ENCODE data around the gene WDFY3. TPM values are rescaled to one million over a fixed set of nuclear protein-coding genes. Genes with fewer than 3 reads are reported as not detected.

Gene WDFY3
- total and polyA plus RNA-seq, 2 donors (not counting 1 experiment from before 2014, with no cell fraction given), result 0.05 to 0.36 TPM

GRCh38 chr4:84875636-84876371 is 90.7 kb downstream of the WDFY3 start:
- CTCF ChIA-PET, result no interaction called here

More at GRCh38 chr4:84875636-84876371, 90.7 kb downstream of the WDFY3 start:
- Histone ChIP-seq H2AFZ (ENCODE audit: insufficient read depth, low read depth, low read length, poor library complexity, severe bottlenecking) (no peak overlapping the region), H3K79me2 (ENCODE audit: control insufficient read depth, insufficient read depth, low read length) (no peaks in the 10 kb centered on the region), H3K4me2 (replicated peaks; ENCODE audit: low read depth, low read length, poor library complexity, severe bottlenecking) (no peak overlapping the region), H3K9ac (ENCODE audit: low read length) (no peak overlapping the region), H3K27me3 (replicated peaks in 1 of 4; ENCODE audit: control extremely low read depth in 1 of 4, control insufficient read depth in 3 of 4, insufficient read depth in 4 of 4, low read length in 3 of 4) (no peaks in the 10 kb centered on the region), H3K27ac (ENCODE audit: low read length in 2 of 2) (no peak overlapping the region), H4K20me1 (ENCODE audit: control insufficient read depth, insufficient read depth, low read length, poor library complexity, severe bottlenecking) (no peaks in the 10 kb centered on the region), H3K4me1 (ENCODE audit: control insufficient read depth in 2 of 2, insufficient read depth in 2 of 2, low read length in 2 of 2) (no peaks in the 10 kb centered on the region), H3K36me3 (replicated peaks in 1 of 2; ENCODE audit: control extremely low read depth in 1 of 2, control insufficient read depth in 1 of 2, extremely low read depth in 1 of 2, insufficient read depth in 2 of 2, low read length in 1 of 2) (no peaks in the 10 kb centered on the region), H3K9me3 (ENCODE audit: control extremely low read depth in 1 of 3, control insufficient read depth in 2 of 3, insufficient read depth in 1 of 3, low read length in 2 of 3) (no peaks in the 10 kb centered on the region), H3K4me3 (ENCODE audit: control extremely low read depth in 1 of 5, extremely low read depth in 1 of 5, insufficient read depth in 1 of 5, low read depth in 2 of 5, low read length in 4 of 5) (no peak overlapping the region)
- intact Hi-C loops (cut with micrococcal nuclease), result no loop called here
- Mint-ChIP-seq H3K4me3 (no peak overlapping the region), H3K4me1 (no peaks in the 10 kb centered on the region), H3K27ac (no peak overlapping the region), H3K9me3 (ENCODE audit: insufficient read depth) (no peaks in the 10 kb centered on the region), H3K27me3 (no peaks in the 10 kb centered on the region)
- TF ChIP-seq EZH2 (IDR thresholded peaks at IDR 0.05; ENCODE audit: borderline replicate concordance, insufficient read depth, low read depth, low read length, poor library complexity, severe bottlenecking) (no peak), CTCF (IDR thresholded peaks at IDR 0.05) (no peak)
- DNase-seq (no peak), ATAC-seq (ENCODE audit: low read depth) (no peak)
- no CpG with 5 or more reads among the region's 4 CpGs for WGBS (ENCODE audit: insufficient coverage)
- POLR2A ChIA-PET, result no interaction called here

All from B cell (primary cell).